Psoas muscle (tissue), 8 donors: ENCODE results near the gene FAM53B. TPM values are rescaled to one million over a fixed set of nuclear protein-coding genes. Genes with fewer than 3 reads are reported as not detected.

Source experiments
- ATAC-seq, 4 donors: fragments of 200-7000 bp; cut with Tn5 transposase; one replicate each; pipeline ENCODE4 v1.9.1; 2020; ENCODE audit warnings: moderate library complexity in 3 of 4, mild to moderate bottlenecking in 2 of 4
- DNase-seq, 2 donors: peaks; one replicate each; pipeline ENCODE4 v3.0.0-alpha.2; 2020
- H3K27ac ChIP-seq: fragments of 200-600 bp; one replicate; pipeline ENCODE4 v1.8.0; 2022
- H3K27me3 ChIP-seq, 3 donors: fragments of 200-600 bp in 1 of 3; one replicate each; pipeline versions ENCODE4 v1.6.1 to v1.8.0; 2013 to 2022; ENCODE audit warnings: low read length in 2 of 3, mild to moderate bottlenecking in 2 of 3, moderate library complexity in 1 of 3; ENCODE audit not compliant: insufficient read depth in 3 of 3
- H3K36me3 ChIP-seq, 2 donors: fragments of 200-600 bp in 1 of 2; one replicate each; pipeline versions ENCODE4 v1.6.1 to v1.8.0; 2013 to 2022; ENCODE audit warnings: low read depth in 1 of 2, mild to moderate bottlenecking in 1 of 2, moderate library complexity in 1 of 2; ENCODE audit not compliant: insufficient read depth in 1 of 2
- H3K4me1 ChIP-seq: fragments of 200-600 bp; one replicate; pipeline ENCODE4 v1.8.0; 2022
- H3K4me3 ChIP-seq: fragments of 200-600 bp; one replicate; pipeline ENCODE4 v1.8.0; 2022; ENCODE audit warnings: mild to moderate bottlenecking
- H3K9me3 ChIP-seq: fragments of 200-600 bp; one replicate; pipeline ENCODE4 v1.8.0; 2022
- CTCF ChIP-seq: fragments of 200-600 bp; IDR thresholded peaks from one replicate; pipeline ENCODE4 v1.8.0; 2022; ENCODE audit warnings: antibody characterized with exemption
- WGBS, 3 donors: extraction: QIAGEN DNeasy Blood & Tissue Kit; methylation state at CpG; one replicate each; pipeline versions ENCODE4 v1.1.6 to v1.1.7; 2013; 5-methylcytosine and 5-hydroxymethylcytosine counted together
- intact Hi-C, 2 donors: fragments of 100-400 bp; cut with DNase I; formaldehyde crosslinking; loops; one replicate each; pipeline versions ENCODE4 v1.11.0 to v1.14.2; 2022
- polyA plus RNA-seq, 3 donors: library from polyadenylated mRNA; stranded (reverse); fragments of 200-250 nt; gene quantifications; one replicate each; pipeline ENCODE4 v1.2.3, GENCODE V29; 2013
- total RNA-seq, 4 donors: library from RNA; stranded (reverse); fragmentation: NEBNext Ultra II Directional in 2 of 4; extraction: Animal tissue kit (Norgen Biotek cat#: 25700) in 2 of 4; gene quantifications; one replicate each; pipeline versions ENCODE4 v1.2.1 to v1.2.4, GENCODE V29; 2021 to 2023
- donor health status: healthy with polysubstance abuse.
- donor health status: DM: no; HTN: no; CAD: no; lungs with moderate emphysema.
- donor health status: Bipolar disorder and iron deficiency.
- donor health status: healthy.
- donor health status: DM: yes; HTN: yes; CAD: no.
- donor health status: DM: no; HTN: no; CAD: no.
- donor health status: DM: no; HTN: no; CAD: no.
- donor health status: DM: yes; HTN: yes; CAD: no.

The FAM53B gene
- total and polyA plus RNA-seq, 7 donors, result 31.0 to 178 (median 49.5) TPM

DNA sequence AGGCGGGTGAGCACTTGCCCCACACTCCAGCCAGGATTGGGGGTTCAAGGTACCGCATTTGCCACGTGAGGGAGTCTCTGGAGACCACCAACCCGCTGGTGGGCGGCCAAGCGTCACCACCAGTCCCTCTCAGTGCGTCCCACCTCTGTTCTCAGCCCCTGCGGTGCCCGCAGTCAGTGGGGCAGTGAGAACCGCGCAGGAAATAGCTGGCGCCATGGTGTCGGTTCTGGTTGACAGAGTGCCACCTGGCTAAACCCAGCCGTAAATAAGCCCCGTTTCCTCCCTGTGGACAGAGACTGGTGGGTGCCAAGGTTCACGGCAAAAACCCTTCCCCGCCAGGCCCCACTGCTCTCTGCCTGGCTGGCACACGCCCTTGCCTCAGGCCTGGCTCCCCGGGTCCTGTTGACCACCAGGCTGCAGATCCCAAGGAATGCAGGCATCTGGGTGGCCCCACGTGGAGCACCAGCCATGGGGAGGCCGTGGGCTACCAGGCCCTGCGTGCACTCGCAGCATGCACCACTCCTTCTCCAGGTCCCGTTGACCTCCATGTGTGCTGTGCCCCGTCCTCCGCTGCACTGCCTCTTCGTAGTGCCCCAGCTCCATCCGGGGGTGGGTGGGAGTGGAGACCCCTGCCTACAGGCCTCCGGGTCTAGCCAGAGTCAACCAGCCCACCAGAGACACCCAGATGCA lies 142.6 kb downstream of the FAM53B start:
- DNase-seq, result peak; percentile 9 to 51
- no peak overlapping the region for H3K27ac ChIP-seq
- no peaks in the 10 kb centered on the region for H3K4me1 ChIP-seq
- H3K36me3 ChIP-seq, result no peaks in the 10 kb centered on the region
- ATAC-seq, result no peak
- no peak for TF ChIP-seq CTCF
- 85 to 90% (median 87%) methylated on average over 29 of the region's 29 CpGs for WGBS, 3 donors
- H3K4me3 ChIP-seq, result no peak overlapping the region
- no peaks in the 10 kb centered on the region for H3K27me3 ChIP-seq
- intact Hi-C loops, result no loop called here
- H3K9me3 ChIP-seq, result no peaks in the 10 kb centered on the region

DNA sequence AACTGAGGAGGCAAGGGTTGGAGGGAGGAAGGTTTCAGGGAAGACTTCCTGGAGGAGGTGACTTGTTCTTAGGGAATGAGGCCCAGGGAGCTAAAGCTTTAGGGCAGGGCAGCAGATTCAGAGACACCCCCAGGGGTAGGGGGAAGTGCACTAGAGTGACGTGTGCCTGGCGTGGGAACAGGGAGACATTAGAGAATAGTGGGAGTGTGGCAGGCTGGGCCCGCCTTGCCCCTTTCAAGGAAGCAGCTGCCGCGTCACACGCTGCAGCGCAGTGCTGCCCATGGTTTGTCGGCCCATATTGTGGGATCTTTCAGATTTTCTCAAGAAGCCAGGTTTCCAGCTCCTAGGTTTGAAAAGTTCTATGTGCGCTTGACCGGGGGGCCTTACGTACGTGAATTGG lies 143.2 kb downstream of the FAM53B start:
- Histone ChIP-seq H3K27me3 (no peaks in the 10 kb centered on the region), H3K4me1 (no peaks in the 10 kb centered on the region), H3K27ac (no peak overlapping the region), H3K4me3 (no peak overlapping the region), H3K9me3 (no peaks in the 10 kb centered on the region), H3K36me3 (no peaks in the 10 kb centered on the region)
- ATAC-seq (no peak), DNase-seq (peak; percentile 3 to 37)
- intact Hi-C loops, result no loop called here
- TF ChIP-seq CTCF, result no peak
- 92 to 100% (median 98%) methylated on average over 12 of the region's 12 CpGs for WGBS, 3 donors

DNA sequence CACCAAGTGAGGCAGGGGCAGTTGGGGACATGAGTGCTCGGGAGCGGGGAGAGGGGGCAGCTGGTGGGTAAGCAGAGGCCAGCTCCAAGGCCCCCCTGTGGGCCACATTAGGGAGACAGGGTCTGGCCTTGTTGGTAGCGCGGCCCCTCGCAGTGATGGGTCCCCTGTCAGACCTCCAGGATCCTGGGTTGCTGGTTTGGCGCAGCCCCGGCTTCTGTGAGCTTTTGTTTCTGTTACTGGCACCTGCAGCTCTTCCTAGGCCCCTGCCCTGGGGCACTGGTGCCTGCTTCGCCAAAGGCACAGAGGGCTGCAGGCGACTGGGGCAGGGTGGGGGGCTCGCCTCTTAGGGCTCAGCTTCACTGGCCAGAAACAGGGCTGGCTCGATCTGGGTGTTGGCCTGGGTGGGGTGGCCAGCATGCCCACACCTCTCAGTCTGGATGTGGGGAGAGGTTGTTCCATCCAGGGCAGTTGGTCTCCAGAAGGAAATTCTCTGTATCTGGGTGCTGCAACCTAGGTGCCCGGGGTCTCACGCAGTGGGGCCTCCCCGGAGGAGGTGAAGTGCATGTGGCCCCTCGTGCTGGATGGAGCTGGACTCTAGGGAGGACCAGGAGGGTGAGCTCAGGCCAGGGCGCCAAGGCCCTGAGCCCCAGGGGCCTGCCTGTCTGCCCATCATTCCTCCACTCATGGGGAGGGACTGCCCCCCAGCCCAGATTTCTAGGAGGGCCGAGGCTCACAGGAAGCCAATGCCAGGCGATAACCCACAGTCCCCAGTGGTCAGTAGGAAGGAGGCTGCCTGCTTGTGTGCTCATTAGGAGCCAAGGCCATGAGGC lies 143.9 kb downstream of the FAM53B start:
- Histone ChIP-seq H3K4me1 (no peaks in the 10 kb centered on the region), H3K9me3 (no peaks in the 10 kb centered on the region), H3K36me3 (no peaks in the 10 kb centered on the region), H3K27ac (no peak overlapping the region), H3K27me3 (no peaks in the 10 kb centered on the region), H3K4me3 (no peak overlapping the region)
- ATAC-seq (no peak), DNase-seq (peak; percentile 11 to 23)
- TF ChIP-seq CTCF, result no peak
- intact Hi-C loops, result no loop called here
- WGBS, 3 donors, result 91 to 96% (median 92%) methylated on average over 17 to 18 of the region's 18 CpGs

DNA sequence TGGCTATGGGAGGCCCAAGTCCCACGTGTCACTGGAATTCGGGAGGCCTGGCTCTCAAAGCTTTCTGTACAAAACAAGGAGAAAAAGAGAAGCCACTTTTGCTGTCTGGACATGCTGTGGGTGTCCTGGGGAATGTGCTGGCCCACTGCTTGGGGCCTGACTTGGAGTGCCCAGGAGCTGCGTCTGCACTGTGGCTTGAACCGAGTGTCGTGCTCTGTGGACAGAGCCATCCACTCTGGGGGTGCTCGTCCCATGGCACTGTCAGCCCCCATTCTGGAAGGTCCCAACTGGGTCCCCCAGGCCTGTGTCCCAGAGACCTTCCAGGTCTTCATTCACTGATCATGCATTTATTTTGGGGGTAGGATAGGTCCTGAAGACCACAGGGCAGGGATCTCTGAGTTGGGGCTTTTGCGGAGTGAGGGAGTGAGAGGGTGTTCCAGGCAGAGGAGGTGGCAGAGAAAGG lies 144.6 kb downstream of the FAM53B start:
- peak; percentile 2 to 29 for DNase-seq
- 80 to 88% (median 82%) methylated on average over 7 of the region's 7 CpGs for WGBS, 3 donors

More for the DNA sequence above, 144.6 kb downstream of the FAM53B start:
- intact Hi-C loops, result no loop called here
- no peaks in the 10 kb centered on the region for H3K9me3 ChIP-seq
- no peak for ATAC-seq
- no peak overlapping the region for H3K27ac ChIP-seq
- H3K4me3 ChIP-seq, result no peak overlapping the region
- H3K36me3 ChIP-seq, result no peaks in the 10 kb centered on the region
- no peak for TF ChIP-seq CTCF
- no peaks in the 10 kb centered on the region for H3K4me1 ChIP-seq
- H3K27me3 ChIP-seq, result no peaks in the 10 kb centered on the region
